Stimulated activated CD4-positive, alpha-beta T cell treated with anti-CD3 and anti-CD28 coated beads, Interleukin-12 subunit alpha, Interleukin-12 subunit beta, amount 100 ng/mL, for 24 hours (primary cell): ENCODE results near the gene NPIPA2.
"Not testable (repeated sequence)": the region's sequence is repeated elsewhere in the genome, so short reads cannot be mapped to it uniquely, and the experiment has no call there.

Source experiments
- DNase-seq, 2 experiments: peaks; one replicate each; pipeline ENCODE4 v3.0.0-alpha.2; 2020; ENCODE audit warnings: low read depth in 2 of 2

The NPIPA2 gene

GRCh38 chr16:14742273-14743128 lies at the start of gene NPIPA2:
Gene NPIPA2 (plus strand): TSS chr16:14742533. CDS start chr16:14748066, 5,533 bp downstream.
- not testable (repeated sequence) for DNase-seq

- not testable (repeated sequence) for DNase-seq
These were observed 48.2 kb upstream of the NPIPA2 start, which contains the start of gene PLA2G10 for GRCh38 chr16:14694129-14694528. Gene PLA2G10 (minus strand): TSS chr16:14694308. CDS start chr16:14694229, 79 bp downstream.

- not testable (repeated sequence) for DNase-seq
These were observed 40.5 kb upstream of the NPIPA2 start for GRCh38 chr16:14701859-14702258.

GRCh38 chr16:14702672-14703071 lies 39.7 kb upstream of the NPIPA2 start:
- not testable (repeated sequence) for DNase-seq

- DNase-seq: not testable (repeated sequence)
These were observed 38.9 kb upstream of the NPIPA2 start, which contains the start of gene NPIPA3 for GRCh38 chr16:14703156-14704011. Gene NPIPA3 (plus strand): TSS chr16:14703411. CDS start chr16:14708944, 5,533 bp downstream.

- not testable (repeated sequence) for DNase-seq
These were observed 9.1 kb upstream of the NPIPA2 start for GRCh38 chr16:14733233-14733632.

DNA sequence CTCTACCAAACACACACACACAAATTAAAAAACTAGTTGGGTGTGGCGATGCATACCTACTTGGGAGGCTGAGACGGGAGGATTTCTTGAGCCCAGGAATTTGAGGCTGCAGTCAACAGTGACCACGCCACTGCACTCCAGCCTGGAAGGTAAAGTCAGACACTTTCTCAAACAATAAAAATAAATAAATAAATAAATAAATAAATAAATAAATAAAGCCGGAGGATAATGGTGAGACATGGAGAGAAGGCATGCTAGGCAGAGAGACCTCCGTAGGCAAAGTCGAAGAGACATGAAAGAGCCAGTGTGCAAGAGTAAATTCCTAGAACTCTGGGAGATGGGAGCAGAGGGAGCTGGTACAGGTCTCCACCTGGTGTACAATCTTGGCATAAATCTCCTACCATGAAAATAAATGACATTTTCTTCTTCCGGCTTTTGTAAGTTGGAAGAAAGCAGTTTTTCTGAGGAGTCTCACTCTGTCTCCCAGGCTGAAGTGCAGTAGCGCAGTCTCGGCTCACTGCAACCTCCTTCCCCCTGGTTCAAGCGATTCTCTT lies 1.4 kb upstream of the NPIPA2 start:
- not testable (repeated sequence) for DNase-seq

DNA sequence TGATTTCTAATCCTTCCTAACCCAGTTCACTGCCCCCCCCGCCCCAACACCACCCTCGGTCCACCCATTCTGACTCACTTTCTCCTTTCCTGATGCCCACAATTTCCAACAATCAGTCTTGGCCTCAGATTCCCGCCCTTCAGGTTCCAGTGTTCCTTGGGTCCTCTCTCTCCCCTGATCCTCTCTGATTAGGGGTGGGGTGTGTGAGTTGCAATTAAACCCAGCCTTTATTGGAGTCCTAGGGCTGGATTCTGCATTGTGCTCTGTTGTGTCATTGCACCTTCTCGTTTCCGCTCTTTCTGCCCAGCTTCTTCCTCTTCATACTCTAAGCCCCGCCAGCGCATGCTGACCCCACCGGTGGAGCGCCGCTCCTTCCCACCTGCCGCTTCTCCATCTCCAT lies 539 bp upstream of the NPIPA2 start:
- DNase-seq: not testable (repeated sequence)

DNA sequence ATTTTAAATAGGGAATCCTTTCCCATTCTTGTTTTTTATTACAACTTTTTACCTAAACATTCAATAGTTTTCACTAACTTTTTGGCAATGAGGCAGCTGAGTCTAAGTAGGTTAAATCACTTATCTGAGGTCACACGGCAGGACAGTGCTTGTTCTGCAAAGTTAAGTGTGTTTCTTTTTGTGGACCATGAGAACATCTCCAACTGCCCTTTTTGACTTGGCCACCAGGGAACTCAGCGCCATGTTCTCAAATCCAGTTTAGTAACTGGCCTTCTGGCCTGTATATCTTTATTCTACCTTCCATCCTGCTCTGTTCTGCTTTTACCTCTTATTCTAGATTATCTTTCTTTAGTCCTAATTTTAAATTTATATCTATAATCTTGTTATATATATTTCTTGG lies 31.3 kb downstream of the NPIPA2 start:
- DNase-seq: not testable (repeated sequence)

DNA sequence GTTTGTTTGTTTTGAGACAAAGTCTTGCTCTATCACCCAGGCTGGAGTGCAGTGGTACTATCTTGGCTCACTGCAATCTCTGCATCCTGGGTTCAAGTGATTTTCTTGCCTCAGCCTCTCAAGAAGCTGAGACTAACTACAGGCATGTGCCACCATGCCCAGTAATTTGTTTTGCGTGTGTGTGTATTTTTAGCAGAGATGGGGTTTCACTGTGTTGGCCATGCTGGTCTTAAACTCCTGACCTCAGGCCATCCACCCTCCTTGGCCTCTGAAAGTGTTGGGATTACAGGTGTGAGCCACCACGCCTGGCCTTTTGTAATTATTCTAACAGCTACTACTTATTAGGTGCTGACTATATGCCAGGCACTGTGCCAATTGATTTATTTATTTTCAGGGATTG lies 33.3 kb downstream of the NPIPA2 start:
- not testable (repeated sequence) for DNase-seq

- not testable (repeated sequence) for DNase-seq
These were observed 34.4 kb downstream of the NPIPA2 start for GRCh38 chr16:14776763-14777162.

DNA sequence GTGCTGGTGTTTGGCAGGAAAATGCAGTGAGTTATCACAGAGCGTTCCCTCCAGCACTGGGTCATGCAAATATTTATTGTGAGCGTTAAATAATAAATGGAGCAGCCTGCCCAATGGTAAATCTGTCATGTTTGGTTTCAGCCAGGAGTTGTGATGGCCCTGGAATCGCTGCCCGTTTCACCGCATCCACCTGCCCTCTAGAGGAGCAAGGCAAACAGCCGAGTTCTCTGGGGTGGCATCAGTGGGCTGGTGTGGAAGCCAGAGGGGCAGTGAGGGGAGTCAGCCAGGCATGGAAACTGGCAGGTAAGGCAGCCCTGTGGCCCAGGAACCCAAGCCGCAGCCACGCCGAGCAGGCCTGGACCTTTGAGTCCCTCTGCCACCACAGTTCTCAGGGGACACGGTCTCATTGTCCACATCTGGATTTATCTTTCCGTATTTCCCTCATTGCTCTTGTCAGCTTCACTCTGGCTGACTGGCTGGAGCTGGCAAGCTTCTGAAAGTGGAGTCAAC lies 37.1 kb downstream of the NPIPA2 start:
- not testable (repeated sequence) for DNase-seq

- DNase-seq: not testable (repeated sequence)
These were observed 43.8 kb downstream of the NPIPA2 start for GRCh38 chr16:14786180-14786579.

DNA sequence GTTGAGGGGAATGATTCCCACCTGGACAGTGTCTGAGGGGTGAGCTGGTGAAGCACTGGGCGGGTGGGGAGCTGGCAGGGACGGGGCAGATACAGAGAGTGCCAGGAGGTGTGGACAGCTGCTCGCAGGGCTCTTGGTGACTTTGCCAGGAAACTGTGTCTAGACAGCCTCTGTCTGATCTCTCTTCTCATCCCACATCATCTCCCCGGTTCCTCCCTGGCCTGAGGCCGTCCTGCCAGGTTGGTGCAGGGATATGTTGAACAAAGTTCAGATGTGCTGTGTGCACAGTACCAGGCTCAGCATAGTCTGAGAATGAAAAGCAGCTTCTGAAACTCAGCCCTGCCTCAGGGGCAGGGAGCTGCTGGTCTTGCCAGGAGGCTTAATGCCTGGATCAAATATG lies 47.2 kb downstream of the NPIPA2 start:
- not testable (repeated sequence) for DNase-seq

DNA sequence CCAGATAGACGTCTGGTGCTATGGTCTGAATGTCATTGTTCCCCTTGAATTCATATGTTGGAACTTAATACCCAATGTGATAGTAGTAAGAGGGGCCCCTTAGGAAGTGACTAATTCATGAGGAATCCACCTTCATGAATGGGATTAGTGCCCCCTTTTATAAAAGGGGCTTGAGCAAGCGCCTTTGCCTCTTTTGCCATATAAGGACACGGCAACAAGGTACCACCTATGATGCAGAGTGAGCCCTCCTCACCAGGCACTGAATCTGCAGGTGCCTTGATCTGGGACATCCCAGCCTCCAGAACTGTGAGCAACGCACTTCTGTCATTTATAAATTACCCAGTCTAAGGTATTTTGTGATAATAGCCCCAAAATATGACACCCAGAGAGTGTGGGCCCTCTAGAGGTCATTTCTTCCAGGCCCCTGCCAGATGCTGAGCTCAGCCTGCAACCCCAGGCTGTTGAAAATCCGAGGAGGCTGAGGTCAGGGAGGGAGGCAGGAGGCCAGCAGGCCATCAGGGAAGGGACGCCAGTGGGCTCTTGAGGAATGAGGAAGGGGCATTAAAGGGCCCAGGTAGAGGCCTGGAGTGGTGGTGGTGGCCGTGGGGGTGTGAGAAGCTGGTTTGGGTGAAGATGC lies 48.1 kb downstream of the NPIPA2 start:
- not testable (repeated sequence) for DNase-seq

DNA sequence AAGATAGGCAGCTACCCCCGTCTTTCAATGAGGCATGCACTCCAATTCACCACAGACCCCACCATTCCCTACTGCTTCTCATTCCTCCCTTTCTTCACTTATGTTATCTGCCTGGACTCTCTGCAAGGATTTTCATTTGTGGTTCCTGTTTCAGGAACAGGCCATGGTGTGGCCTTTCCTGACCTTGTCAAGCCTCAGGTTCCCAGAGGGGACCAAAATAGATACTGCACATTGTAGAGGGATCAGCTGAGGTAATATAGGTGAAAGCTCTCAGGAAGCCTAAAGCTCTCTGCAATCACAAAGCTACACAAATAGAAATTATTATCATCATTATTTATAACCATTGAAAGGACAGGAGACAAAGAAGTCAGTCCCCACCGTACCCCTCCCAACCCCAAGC lies 50.6 kb downstream of the NPIPA2 start:
- DNase-seq: not testable (repeated sequence)

- DNase-seq: not testable (repeated sequence)
These were observed 55.2 kb downstream of the NPIPA2 start for GRCh38 chr16:14797558-14797957.

GRCh38 chr16:14803577-14803976 lies 61.2 kb downstream of the NPIPA2 start:
- DNase-seq: not testable (repeated sequence)

GRCh38 chr16:14807184-14807678 lies 64.9 kb downstream of the NPIPA2 start:
- not testable (repeated sequence) for DNase-seq

GRCh38 chr16:14813890-14814289 lies 71.6 kb downstream of the NPIPA2 start:
- not testable (repeated sequence) for DNase-seq
